HCT116 (cell line): Measurements from ENCODE around the gene FGFR3. TPM values are rescaled to one million over a fixed set of nuclear protein-coding genes. Genes with fewer than 3 reads are reported as not detected.

ENCODE experiments used
- ATAC-seq: fragments of 200-7000 bp; cut with Tn5 transposase; 2 replicates; pipeline ENCODE4 v1.9.1; 2020; ENCODE audit warnings: mild to moderate bottlenecking, moderate library complexity
- BruUV-seq: library from RNA; stranded (reverse); fragments of 400-500 nt; replicated peaks from 2 replicates; lab custom pipeline; 2021; lab: Mats Ljungman, UMichigan
- CTCF ChIA-PET: fragments of 300-600 bp; sonication (Branson Sonifier 250); formaldehyde crosslinking; loops from one replicate; lab custom pipeline; 2021; ENCODE audit warnings: antibody characterized with exemption; lab: Charles Lee
- POLR2A ChIA-PET: fragments of 300-600, 350-600 bp; sonication (Branson Sonifier 250); formaldehyde crosslinking; loops from one replicate; lab custom pipeline; 2021; ENCODE audit warnings: antibody characterized with exemption; lab: Charles Lee
- RAD21 ChIA-PET, 2 experiments: fragments of 300-600 bp; sonication (Branson Sonifier 250); formaldehyde crosslinking; loops; one replicate each; lab custom pipeline; 2023; ENCODE audit warnings: low total read pairs in 2 of 2; ENCODE audit not compliant: uncharacterized antibody in 2 of 2, unreplicated experiment in 2 of 2, low non-redundant PET in 1 of 2; lab: Charles Lee
- DNase-seq: peaks from one replicate; pipeline ENCODE4 v3.0.0-alpha.2; 2010; ENCODE audit warnings: low read depth, low spot score
- H2AFZ ChIP-seq: fragments of 200-600 bp; shearing (Covaris generic), sonication (generic); 2 replicates; pipeline ENCODE4 v1.6.1; 2017; ENCODE audit warnings: low read depth, mixed run types, mixed read lengths, antibody characterized with exemption, low read length; ENCODE audit not compliant: poor library complexity, severe bottlenecking
- H3K27ac ChIP-seq: 2 replicates; pipeline ENCODE4 v1.5.1; 2012; ENCODE audit warnings: low read depth, low read length
- H3K27me3 ChIP-seq: fragments of 200-600 bp; sonication (generic); 2 replicates; pipeline ENCODE4 v1.6.1; 2016; ENCODE audit warnings: mixed run types, low read length, mixed read lengths; ENCODE audit not compliant: insufficient read depth
- H3K36me3 ChIP-seq, 2 experiments: fragments of 200-500 bp in 1 of 2; fragments of 200-600 bp in 1 of 2; sonication (Bioruptor generic) in 1 of 2; sonication (generic) in 1 of 2; 2 replicates each; pipeline versions ENCODE4 v1.5.1 to v1.6.1; 2014 to 2016; ENCODE audit warnings: low read length in 2 of 2, inconsistent platforms in 1 of 2, mixed read lengths in 1 of 2, mixed run types in 1 of 2; ENCODE audit not compliant: insufficient read depth in 2 of 2, control insufficient read depth in 1 of 2
- H3K4me1 ChIP-seq, 2 experiments: fragments of 200-600 bp in 1 of 2; sonication (generic) in 1 of 2; 2 replicates each; pipeline versions ENCODE4 v1.5.1 to v1.6.1; 2012 to 2017; ENCODE audit warnings: low read length in 2 of 2, inconsistent platforms in 1 of 2, mild to moderate bottlenecking in 1 of 2, mixed read lengths in 1 of 2, mixed run types in 1 of 2, moderate library complexity in 1 of 2; ENCODE audit not compliant: insufficient read depth in 2 of 2, control insufficient read depth in 1 of 2
- H3K4me2 ChIP-seq: fragments of 200-600 bp; sonication (generic); 2 replicates; pipeline ENCODE4 v1.6.1; 2017; ENCODE audit warnings: mixed run types, low read length, mixed read lengths
- H3K4me3 ChIP-seq, 2 experiments: fragments of 200-600 bp in 1 of 2; sonication (generic) in 1 of 2; replicated peaks in 1 of 2; 2 replicates each; pipeline ENCODE4 v1.5.1; 2011 to 2016; ENCODE audit warnings: low read length in 2 of 2, control low read depth in 1 of 2, low read depth in 1 of 2, mild to moderate bottlenecking in 1 of 2, mixed read lengths in 1 of 2, mixed run types in 1 of 2
- H3K79me2 ChIP-seq: fragments of 200-600 bp; sonication (generic); 2 replicates; pipeline ENCODE4 v1.6.1; 2017; ENCODE audit warnings: mild to moderate bottlenecking, mixed run types, low read length, moderate library complexity, mixed read lengths; ENCODE audit not compliant: insufficient read depth
- H3K9ac ChIP-seq: fragments of 200-600 bp; sonication (generic); 2 replicates; pipeline ENCODE4 v1.6.1; 2016; ENCODE audit warnings: low read length, mixed read lengths
- H3K9me2 ChIP-seq: fragments of 200-600 bp; sonication (generic), shearing (Covaris generic); 2 replicates; pipeline ENCODE4 v1.6.1; 2017; ENCODE audit warnings: mixed run types, mild to moderate bottlenecking, moderate library complexity; ENCODE audit not compliant: insufficient read depth
- H3K9me3 ChIP-seq, 2 experiments: fragments of 200-500 bp in 1 of 2; fragments of 200-600 bp in 1 of 2; sonication (Bioruptor generic) in 1 of 2; sonication (generic) in 1 of 2; 2 replicates each; pipeline ENCODE4 v1.6.1; 2014 to 2017; ENCODE audit warnings: low read length in 2 of 2, mixed read lengths in 2 of 2, inconsistent platforms in 1 of 2, low read depth in 1 of 2, mild to moderate bottlenecking in 1 of 2, mixed run types in 1 of 2, moderate library complexity in 1 of 2; ENCODE audit not compliant: control insufficient read depth in 1 of 2, insufficient read depth in 1 of 2
- H4K20me1 ChIP-seq: fragments of 200-600 bp; sonication (generic), shearing (Covaris generic); 2 replicates; pipeline ENCODE4 v1.6.1; 2017; ENCODE audit warnings: mixed run types, mild to moderate bottlenecking, moderate library complexity; ENCODE audit not compliant: insufficient read depth
- CEBPB ChIP-seq: IDR thresholded peaks from 2 replicates; pipeline ENCODE4 v1.6.1; 2012; ENCODE audit warnings: low read depth
- CTCF ChIP-seq, 3 experiments: fragments of 200-600 bp in 1 of 3; sonication (generic) in 1 of 3; IDR thresholded peaks in 2 of 3; conservative IDR thresholded peaks in 1 of 3; 2 replicates each; pipeline ENCODE4 v1.5.1; 2012 to 2017; ENCODE audit warnings: low read depth in 2 of 3, low read length in 2 of 3, antibody characterized with exemption in 1 of 3, borderline replicate concordance in 1 of 3, control low read depth in 1 of 3, mild to moderate bottlenecking in 1 of 3, mixed read lengths in 1 of 3, mixed run types in 1 of 3, moderate library complexity in 1 of 3; ENCODE audit not compliant: insufficient read depth in 1 of 3
- JUND ChIP-seq: IDR thresholded peaks from 2 replicates; pipeline ENCODE4 v1.6.1; 2012
- POLR2A ChIP-seq: IDR thresholded peaks from 2 replicates; pipeline ENCODE4 v1.7.0; 2011; ENCODE audit warnings: borderline replicate concordance; ENCODE audit not compliant: insufficient read depth, insufficient read length; ENCODE audit errors: extremely low read depth
- SIN3A ChIP-seq: IDR thresholded peaks from 2 replicates; pipeline ENCODE4 v1.6.1; 2012; ENCODE audit warnings: low read depth
- SP1 ChIP-seq: IDR thresholded peaks from 2 replicates; pipeline ENCODE4 v1.6.1; 2012; ENCODE audit warnings: low read depth
- YY1 ChIP-seq: IDR thresholded peaks from 2 replicates; pipeline ENCODE4 v1.6.1; 2011; ENCODE audit warnings: low read length, low read depth, moderate library complexity, mild to moderate bottlenecking; ENCODE audit not compliant: insufficient replicate concordance; ENCODE audit errors: extremely low read depth
- ZBTB33 ChIP-seq: IDR thresholded peaks from 2 replicates; pipeline ENCODE4 v1.6.1; 2011; ENCODE audit warnings: mild to moderate bottlenecking, low read length, moderate library complexity; ENCODE audit not compliant: insufficient replicate concordance; ENCODE audit errors: extremely low read depth
- ZNF274 ChIP-seq: fragments of 200-500 bp; sonication (Bioruptor generic); IDR thresholded peaks from 2 replicates; pipeline ENCODE4 v1.6.1; 2014; ENCODE audit warnings: mild to moderate bottlenecking, low read depth, low read length, inconsistent platforms
- intact Hi-C: fragments of 100-400 bp; cut with micrococcal nuclease; formaldehyde crosslinking; loops from 2 replicates; pipeline ENCODE4 v1.10.0; 2022
- total RNA-seq: library from RNA; stranded (reverse); gene quantifications from one replicate; pipeline ENCODE4 v1.2.1, GENCODE V29; 2021; ENCODE audit not compliant: unreplicated experiment

FGFR3 gene
- total RNA-seq, 1 experiment from 2014 or later: 31.7 TPM

GRCh38 chr4:1826531-1827350 lies 33.6 kb downstream of the FGFR3 start:
- DNase-seq (no peak), ATAC-seq (peak; percentile 28; the same call in 1 of the 2 replicates)
- H4K20me1 ChIP-seq: no peaks in the 10 kb centered on the region
- CTCF ChIA-PET: no interaction called here
- no TSS peak for BruUV-seq
- RAD21 ChIA-PET: no interaction called here
- no peaks in the 10 kb centered on the region for H3K9me3 ChIP-seq
- no peaks in the 10 kb centered on the region for H3K9me2 ChIP-seq
- no peak overlapping the region for H3K4me3 ChIP-seq
- POLR2A ChIA-PET: no interaction called here
- no peaks in the 10 kb centered on the region for H3K27me3 ChIP-seq
- intact Hi-C loops: no loop called here
- H3K4me2 ChIP-seq: no peak overlapping the region
- no peaks in the 10 kb centered on the region; the same call in 1 of the 2 replicates for H3K79me2 ChIP-seq
- H2AFZ ChIP-seq: no peak overlapping the region
- H3K27ac ChIP-seq: no peak overlapping the region
- H3K4me1 ChIP-seq: no peaks in the 10 kb centered on the region
- no peak overlapping the region for H3K9ac ChIP-seq
- no peak for TF ChIP-seq JUND
- TF ChIP-seq POLR2A: no peak
- TF ChIP-seq YY1: no peak
- TF ChIP-seq SP1: no peak
- no peak for TF ChIP-seq CTCF (IDR thresholded peaks at IDR 0.05 in 2 of 3, conservative IDR thresholded peaks at IDR 0.05 in 1 of 3; ENCODE audit: borderline replicate concordance in 1 of 3, insufficient read depth in 1 of 3, low read depth in 2 of 3, low read length in 2 of 3)
- TF ChIP-seq SIN3A: no peak
- TF ChIP-seq ZBTB33: no peak
- TF ChIP-seq CEBPB: no peak
- TF ChIP-seq ZNF274: no peak
- H3K36me3 ChIP-seq: peaks cover 19 to 45% of the 10 kb centered on the region in 2 experiments; a peak in 3 of 4 replicates
